ENCODE data around the gene RSL1D1. TPM values are rescaled to one million over a fixed set of nuclear protein-coding genes. Genes with fewer than 3 reads are reported as not detected.
"Not testable (repeated sequence)": the region's sequence is repeated elsewhere in the genome, so short reads cannot be mapped to it uniquely, and the experiment has no call there.

RSL1D1 gene
- total RNA-seq, 1 experiment from 2014 or later = 432 TPM

DNA sequence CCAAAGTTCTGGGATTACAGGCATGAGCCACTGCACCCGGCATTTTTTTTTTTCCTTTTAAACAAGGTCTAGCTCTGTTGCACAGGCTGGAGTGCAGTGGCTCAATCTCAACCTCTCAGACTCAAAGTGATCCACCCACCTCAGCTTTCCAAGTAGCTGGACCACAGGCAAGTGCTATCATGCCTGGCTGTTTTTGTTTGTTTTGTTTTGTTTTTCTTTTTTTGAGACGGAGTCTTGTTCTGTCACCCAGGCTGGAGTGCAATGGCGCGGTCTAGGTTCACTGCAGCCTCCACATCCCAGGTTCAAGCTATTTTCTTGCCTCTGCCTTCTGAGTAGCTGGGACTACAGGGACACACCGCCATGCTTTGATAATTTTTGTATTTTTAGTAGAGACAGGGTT, 35.2 kb downstream of the RSL1D1 start:
- in situ Hi-C loops (cut with HindIII; ENCODE audit: low pct_unique_long_range_greater_than_20kb, low sequenced_read_pairs) = no loop called here
- DNase-seq (ENCODE audit: low read depth, low spot score) = no peak

DNA sequence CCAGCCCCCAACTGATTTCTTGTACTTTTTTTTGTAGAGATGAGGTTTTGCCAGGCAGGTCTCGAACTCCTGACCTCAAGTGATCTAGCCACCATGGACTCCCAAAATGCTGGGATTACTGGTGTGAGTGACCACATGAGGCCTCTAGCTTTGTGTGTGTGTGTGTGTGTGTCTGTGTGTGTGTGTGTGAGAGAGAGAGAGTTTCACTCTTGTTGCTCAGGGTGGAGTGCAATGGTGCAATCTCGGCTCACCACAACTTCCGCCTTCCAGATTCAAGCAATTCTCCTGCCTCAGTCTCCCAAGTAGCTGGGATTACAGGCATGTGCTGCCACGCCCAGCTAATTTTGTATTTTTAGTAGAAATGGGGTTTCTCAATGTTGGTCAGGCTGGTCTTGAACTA, 36.5 kb downstream of the RSL1D1 start:
- DNase-seq (ENCODE audit: low read depth, low spot score); in situ Hi-C loops (cut with HindIII; ENCODE audit: low pct_unique_long_range_greater_than_20kb, low sequenced_read_pairs): not testable (repeated sequence)

DNA sequence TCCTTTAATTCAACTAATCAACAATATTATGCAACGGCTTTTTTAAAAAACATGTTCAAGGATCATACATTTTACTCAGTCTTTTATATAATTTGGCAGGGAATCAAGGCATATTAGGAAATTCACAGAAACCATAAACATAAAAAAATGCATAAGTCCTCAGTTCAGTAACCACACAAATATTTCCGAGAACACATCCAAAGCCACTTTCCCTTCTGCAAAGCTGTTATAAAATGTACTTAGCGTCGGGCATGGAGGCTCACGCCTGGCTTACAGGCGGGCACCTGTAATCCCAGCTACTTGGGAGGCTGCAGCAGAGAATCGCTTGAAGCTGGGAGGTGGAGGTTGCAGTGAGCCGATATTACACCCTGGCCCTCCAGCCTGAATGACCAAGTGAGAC, 44.6 kb downstream of the RSL1D1 start:
- in situ Hi-C loops (cut with HindIII; ENCODE audit: low pct_unique_long_range_greater_than_20kb, low sequenced_read_pairs) = no loop called here
- DNase-seq (ENCODE audit: low read depth, low spot score) = no peak

DNA sequence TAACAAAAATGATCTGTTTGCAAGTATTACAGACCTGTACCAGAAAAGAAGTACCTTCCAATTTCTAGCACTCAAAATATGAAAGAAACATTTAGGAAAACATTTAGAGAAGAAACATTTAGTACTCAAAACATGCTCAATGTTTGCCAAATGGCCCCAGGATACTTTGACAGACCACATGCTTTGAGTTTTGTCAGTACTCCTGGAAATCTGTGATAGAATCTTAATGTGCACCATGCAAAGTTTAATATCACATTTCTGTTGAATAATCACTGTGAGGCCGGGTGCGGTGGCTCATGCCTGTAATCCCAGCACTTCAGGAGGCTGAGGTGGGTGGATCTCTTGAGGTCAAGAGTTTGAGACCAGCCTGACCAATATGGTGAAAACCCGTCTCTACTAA, 45.8 kb downstream of the RSL1D1 start:
- DNase-seq (ENCODE audit: low read depth, low spot score) = no peak
- in situ Hi-C loops (cut with HindIII; ENCODE audit: low pct_unique_long_range_greater_than_20kb, low sequenced_read_pairs) = no loop called here

DNA sequence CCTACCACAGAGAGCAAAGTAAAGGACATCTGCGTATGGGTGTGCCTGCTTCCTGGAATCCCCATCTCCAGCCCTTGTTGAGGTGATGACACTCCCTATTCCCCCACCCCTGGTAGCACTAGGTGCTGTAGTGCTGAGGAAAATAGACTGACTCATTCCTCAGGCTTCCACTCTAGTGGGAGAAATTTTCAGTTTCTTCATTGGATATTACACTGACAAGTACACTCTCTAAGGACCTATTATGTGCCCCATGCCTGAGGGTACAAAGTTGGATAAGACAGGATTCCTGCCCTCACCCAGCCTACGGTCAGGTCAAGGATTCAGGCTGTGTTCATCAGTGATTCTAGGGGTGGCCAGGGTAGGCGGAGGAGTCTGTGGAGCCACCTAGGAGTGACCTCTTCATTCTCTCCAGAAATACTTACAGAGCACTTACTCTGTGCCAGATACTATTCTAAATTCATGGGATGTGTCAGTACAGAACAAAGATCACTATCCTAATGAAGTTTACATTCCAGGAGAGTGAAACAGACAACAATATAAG, 49.8 kb downstream of the RSL1D1 start:
- DNase-seq (ENCODE audit: low read depth, low spot score) = no peak

DNA sequence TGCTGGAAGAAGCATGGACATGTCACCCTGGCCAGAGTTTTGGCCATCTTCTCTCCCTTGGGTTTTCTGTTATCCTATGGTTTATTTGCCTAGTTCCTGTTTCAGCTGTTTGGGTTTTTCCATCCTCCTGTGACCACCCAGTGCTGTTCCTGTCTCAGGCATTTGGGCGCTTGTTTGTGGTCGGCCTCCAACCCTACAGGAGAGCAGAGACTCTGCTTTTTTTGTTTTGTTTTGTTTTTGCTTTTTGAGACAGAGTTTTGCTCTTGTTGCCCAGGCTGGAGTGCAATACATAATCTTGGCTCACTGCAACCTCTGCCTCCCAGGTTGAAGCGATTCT, 51.0 kb downstream of the RSL1D1 start:
- no peak for DNase-seq (ENCODE audit: low read depth, low spot score)
- in situ Hi-C loops (cut with HindIII; ENCODE audit: low pct_unique_long_range_greater_than_20kb, low sequenced_read_pairs) = no loop called here

More for the DNA sequence above, 49.8 kb downstream of the RSL1D1 start:
- in situ Hi-C loops (cut with HindIII; ENCODE audit: low pct_unique_long_range_greater_than_20kb, low sequenced_read_pairs) = no loop called here

DNA sequence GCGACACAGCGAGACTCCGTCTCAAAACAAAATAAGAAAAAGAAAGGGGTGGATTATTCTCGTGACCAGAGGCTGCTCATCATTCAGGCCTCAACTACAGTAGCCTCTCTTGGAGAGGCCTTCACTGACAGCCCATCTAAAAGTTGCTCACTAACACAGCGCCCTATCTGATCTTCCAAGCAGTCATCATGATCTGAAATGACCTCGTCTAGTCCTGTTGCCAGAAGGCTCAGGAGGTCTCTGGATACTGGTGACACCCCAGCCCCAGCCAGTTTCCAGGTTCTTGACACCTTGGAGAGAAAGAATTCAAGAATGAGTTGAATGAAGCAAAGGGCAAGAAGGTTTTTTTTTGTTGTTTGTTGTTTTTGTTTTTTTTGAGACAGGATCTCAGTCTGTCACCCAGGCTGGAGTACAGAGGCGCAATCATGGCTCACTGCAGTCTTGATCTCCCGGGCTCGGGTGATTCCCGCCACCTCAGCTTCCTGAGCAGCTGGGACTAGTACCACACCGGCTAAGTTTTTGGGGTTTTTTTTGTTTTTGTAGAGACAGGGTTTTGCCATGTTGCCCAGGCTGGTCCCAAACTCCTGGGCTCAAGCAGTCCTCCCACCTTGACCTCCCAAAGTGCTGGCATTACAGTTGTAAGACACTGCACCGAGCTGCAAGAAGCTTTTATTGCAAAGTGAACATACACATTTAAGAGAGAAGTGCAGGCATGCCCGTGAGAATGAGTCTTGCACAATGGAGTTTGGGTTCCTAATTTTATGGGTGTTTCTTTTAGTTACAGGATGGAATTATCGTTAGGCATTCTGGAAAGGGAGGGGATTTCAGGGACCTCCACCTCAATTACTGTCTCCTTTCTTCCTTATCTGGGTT, 51.6 kb downstream of the RSL1D1 start:
- in situ Hi-C loops (cut with HindIII; ENCODE audit: low pct_unique_long_range_greater_than_20kb, low sequenced_read_pairs) = no loop called here
- no peak for DNase-seq (ENCODE audit: low read depth, low spot score)

DNA sequence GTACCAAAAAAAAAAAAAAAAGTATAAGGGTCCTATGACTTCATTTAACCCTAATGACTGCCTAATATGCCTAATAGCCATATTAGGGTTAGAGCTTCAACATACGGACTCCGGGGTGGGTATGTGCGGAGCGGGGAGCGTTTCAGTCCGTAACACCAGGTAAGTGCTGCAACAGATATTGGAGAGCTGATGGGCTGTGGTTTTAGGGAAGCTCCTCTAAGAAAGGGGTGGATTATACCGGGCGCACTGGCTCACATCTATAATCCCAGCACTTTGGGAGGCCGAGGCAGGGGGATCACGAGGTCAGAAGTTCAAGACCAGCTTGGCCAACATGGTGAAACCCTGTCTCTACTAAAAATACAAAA, 52.3 kb downstream of the RSL1D1 start:
- in situ Hi-C loops (cut with HindIII; ENCODE audit: low pct_unique_long_range_greater_than_20kb, low sequenced_read_pairs) = no loop called here
- no peak for DNase-seq (ENCODE audit: low read depth, low spot score)

DNA sequence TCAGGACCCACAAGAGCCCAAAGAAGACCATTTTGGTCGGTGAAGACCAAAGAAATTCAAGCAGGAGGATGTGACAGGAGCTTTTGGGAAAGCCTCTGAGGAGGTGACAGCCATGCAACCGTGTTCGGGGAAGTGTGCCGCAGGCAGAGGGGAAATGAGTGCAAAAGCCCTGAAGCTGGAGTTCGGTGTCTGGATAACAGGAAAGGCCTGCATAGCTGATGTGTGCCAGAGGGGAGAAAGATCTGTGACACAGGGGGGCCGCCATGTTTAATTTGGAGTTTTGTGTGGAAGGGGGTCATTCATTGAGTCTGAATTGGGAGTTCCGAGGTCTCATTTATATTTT, 53.4 kb downstream of the RSL1D1 start:
- in situ Hi-C loops (cut with HindIII; ENCODE audit: low pct_unique_long_range_greater_than_20kb, low sequenced_read_pairs) = no loop called here
- DNase-seq (ENCODE audit: low read depth, low spot score) = peak; percentile 8

DNA sequence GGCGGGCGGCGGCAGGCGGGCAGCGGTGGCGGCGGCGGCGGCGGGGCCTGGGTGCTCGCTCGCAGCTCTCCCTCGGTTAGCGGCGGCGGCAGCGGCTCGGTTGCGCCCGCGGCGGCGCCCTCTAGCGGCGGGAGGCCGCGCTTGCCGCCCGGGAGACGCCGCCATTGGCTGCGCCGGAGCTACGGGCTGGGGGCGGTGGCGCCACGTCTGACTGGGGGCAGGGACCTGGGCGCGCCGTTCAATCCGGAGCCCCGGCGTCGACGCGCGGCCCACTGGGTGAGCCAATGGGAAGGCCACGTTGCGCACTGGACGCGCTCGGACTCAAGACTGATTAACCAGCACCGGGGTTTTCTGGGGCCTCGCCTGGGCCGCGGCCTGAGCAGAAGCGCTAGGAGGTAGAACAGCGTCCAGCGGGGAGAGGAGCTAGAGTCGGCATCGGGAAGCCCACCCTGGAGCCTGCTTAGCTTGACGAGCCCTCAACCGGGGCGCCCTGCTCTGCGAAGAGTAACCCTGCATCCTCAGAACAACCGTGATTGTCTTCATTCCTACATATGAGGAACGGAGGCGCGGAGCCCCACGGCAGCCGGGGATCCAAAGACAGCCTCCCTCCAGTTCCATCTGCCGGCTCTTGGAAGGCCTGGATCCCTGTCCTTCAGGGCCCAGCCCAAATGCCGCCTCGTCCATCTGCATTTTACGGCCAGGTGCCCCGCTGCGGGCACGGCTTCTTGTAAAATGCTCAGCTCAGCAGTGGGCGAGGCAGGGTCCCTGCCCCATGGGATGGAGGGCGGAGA, 54.0 kb downstream of the RSL1D1 start, which contains the start of gene ZC3H7A:
ZC3H7A (minus strand) TSS at position 93 of the 791 bp plus-strand sequence. CDS start 14,904 bp downstream, outside the sequence.
- DNase-seq (ENCODE audit: low read depth, low spot score) = peak; percentile 94
- in situ Hi-C loops (cut with HindIII; ENCODE audit: low pct_unique_long_range_greater_than_20kb, low sequenced_read_pairs) = no loop called here

DNA sequence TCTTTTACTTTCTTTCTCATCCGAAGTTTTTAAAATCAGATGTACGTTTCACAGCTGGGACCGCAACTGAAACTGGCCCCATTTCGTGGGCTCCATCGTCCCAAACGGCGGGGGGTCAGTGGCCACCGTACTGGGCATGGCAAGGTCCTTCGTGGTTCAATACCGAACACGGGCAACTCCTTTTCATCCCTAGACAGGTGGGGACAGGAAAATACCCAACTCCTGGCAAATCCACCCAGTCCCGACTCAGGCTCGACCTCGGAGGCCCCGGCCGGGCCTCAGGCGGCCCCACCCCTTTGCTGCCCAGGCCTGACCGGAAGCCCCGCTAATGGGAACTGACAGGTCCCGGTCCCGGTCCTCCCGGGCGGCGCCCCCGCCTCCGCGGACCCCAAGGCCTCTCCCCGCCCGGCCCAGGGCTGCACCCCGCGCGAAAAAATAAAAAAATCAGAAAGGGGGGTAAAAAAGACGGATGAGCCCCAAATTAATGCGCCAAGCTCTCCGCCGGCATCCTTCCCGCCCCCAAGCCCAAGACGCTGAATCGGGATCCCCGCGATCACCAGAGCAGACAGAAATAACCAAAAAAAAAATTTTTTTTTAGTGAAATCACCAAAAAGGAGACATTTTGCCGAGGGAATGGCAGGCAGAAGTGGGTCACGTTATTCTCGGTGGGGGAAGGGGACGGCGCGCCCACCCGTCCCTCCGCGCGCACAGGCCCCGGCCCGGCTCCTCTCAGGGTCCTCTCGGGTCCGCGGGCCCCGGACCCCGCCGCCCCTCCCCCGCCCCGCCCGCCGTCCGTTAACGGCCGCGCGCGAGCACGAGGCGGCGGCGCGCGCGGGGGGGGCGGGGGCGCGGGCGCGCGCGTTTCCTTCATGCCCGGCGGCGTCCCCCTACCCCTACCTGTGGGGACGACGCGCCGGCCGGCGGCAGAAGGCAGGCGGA, 54.8 kb downstream of the RSL1D1 start:
- in situ Hi-C loops (cut with HindIII; ENCODE audit: low pct_unique_long_range_greater_than_20kb, low sequenced_read_pairs) = no loop called here
- DNase-seq (ENCODE audit: low read depth, low spot score) = peak; percentile 50

DNA sequence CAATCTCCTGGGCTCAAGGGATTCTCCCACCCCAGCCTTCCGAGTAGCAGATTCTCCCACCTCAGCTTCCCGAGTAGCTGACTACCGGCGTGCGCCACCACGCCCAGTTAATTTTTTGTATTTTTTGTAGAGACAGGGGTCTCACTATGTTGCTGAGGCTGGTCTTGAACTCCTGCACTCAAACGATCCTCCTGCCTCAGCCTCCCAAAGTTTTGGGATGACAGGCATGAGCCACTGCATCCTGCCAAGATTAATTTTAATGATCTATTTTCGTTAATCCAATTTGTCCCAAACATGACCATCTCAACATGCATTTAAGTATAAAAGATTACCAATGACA, 55.5 kb downstream of the RSL1D1 start:
- in situ Hi-C loops (cut with HindIII; ENCODE audit: low pct_unique_long_range_greater_than_20kb, low sequenced_read_pairs) = no loop called here
- DNase-seq (ENCODE audit: low read depth, low spot score) = no peak

DNA sequence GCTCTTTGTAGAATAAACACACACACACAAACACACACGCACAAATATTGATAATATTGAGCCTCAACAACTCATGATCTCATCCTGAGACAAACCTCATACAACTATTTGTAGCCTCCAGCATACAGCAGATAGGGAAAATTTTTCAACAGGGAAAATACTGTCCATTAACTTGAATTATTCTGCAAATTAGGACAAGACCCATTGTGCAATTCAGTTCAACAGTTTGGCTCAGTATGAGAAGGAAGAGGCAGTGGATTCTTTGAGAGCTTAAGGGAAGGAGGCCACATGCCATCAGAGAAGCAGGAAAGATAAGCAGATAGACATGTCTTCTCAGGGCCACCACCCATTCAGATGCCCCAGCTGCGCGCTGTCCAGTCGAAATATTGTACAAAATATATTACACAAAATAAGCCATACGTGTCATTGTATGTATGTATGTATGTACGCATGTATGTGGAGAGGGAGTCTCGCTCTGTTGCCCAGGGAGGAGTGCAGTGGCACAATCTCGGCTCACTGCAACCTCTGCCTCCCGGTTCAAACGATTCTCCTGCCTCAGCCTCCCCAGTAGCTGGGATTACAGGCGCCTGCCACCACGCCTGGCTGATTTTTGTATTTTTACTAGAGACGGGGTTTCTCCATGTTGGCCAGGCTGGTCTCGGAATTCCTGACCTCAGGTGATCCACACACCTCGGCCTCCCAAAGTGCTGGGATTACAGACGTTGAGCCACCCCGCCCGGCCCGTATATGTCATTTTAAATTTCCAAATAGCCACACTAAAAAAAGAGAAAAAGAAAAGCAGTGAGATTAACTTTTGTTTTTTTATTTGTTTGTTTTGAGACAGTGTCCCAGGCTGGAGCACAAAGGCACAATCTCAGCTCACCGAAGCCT, 56.1 kb downstream of the RSL1D1 start:
- DNase-seq (ENCODE audit: low read depth, low spot score) = peak; percentile 22
- in situ Hi-C loops (cut with HindIII; ENCODE audit: low pct_unique_long_range_greater_than_20kb, low sequenced_read_pairs) = no loop called here

DNA sequence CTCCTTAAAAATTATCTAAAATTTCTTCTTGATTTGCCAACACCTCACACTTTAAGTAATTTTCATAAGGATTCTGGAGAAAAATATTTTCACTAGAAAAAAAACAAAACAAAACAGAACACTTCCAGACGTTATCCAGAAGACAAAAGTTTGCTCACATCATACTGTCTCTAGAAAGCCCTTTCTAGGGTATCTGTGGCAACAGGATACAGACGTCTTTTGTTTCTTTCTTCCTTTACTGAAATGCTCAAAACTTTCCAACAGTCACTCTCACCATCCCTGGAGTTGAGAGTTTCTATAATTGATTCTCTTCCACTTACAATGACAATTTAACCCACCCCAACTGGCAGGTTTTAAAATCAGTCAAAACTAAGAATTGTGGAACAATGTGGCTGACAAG, 56.9 kb downstream of the RSL1D1 start:
- DNase-seq (ENCODE audit: low read depth, low spot score) = peak; percentile 52
- in situ Hi-C loops (cut with HindIII; ENCODE audit: low pct_unique_long_range_greater_than_20kb, low sequenced_read_pairs) = no loop called here

DNA sequence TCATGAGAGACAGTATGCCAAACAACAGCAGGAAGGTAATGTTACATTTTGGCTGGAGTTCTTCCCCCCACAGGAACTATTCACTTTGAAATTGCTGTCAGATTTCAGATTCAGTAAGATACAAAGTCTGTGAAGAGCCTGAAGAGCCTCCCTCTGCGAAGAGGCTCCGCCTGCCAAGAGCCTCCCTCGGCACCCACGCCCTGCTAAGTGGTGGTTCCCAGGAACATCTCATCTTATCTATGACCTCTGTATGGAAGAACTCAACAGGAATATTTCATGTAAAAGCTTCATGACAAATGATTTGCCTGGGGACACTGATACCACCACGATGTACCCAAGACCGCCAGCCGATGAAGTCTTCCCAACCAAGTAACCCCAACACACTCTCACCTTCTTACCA, 57.5 kb downstream of the RSL1D1 start:
- no peak for DNase-seq (ENCODE audit: low read depth, low spot score)
- in situ Hi-C loops (cut with HindIII; ENCODE audit: low pct_unique_long_range_greater_than_20kb, low sequenced_read_pairs) = no loop called here

DNA sequence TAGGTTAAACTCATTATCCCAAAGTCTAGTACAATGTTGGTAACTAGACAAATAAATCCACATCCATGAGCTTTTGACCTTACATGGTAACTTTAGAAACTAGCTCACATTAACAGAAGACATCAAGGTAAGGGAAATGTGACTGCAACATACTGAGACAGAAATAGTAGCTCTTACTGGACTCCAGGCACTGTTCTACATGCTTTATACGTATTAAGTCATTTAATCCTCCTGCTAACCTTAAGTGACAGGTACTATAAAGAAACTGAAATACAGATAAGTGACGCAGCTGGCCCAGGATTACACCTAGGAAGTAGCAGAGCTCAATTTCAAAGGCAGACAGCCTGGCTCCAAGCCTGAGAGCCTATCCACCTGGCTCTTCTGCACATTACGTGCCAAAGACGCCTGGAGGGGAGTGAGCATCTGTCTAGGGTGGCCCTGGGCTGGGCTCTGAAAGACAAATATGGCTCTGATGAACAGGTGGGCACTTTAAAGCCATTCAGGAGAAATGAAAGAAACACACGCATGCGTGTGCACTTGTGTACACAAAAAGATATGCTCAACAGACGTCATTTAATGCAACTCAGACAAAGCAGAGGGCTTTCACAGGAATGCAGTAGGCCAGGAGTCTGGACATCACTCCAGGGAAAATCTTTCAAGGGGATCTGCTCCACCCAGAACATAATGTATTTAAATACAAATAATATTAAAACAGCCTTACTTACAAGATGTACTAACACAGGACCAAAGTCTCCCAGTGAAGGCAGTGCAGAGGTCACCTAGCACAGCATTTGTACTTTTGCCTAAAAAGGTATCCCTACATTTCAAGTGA, 58.7 kb downstream of the RSL1D1 start:
- in situ Hi-C loops (cut with HindIII; ENCODE audit: low pct_unique_long_range_greater_than_20kb, low sequenced_read_pairs) = no loop called here
- no peak for DNase-seq (ENCODE audit: low read depth, low spot score)
